ENCODE measurements around the gene SPATA20.

Gene SPATA20

GRCh38 chr17:50560185-50560824 is 13.3 kb downstream of the SPATA20 start, which contains the start of gene CACNA1G:
Gene CACNA1G (plus strand): TSS chr17:50560715. CDS start chr17:50561460, 745 bp downstream.
- DNase-seq = peak; percentile 83

- no peak for DNase-seq
Measured at GRCh38 chr17:50560931-50561745, 14.2 kb downstream of the SPATA20 start.

GRCh38 chr17:50561746-50562141 is 14.8 kb downstream of the SPATA20 start:
- no peak for DNase-seq

- DNase-seq = no peak
Measured at GRCh38 chr17:50562242-50563091, 15.5 kb downstream of the SPATA20 start.

- DNase-seq = no peak
Measured at GRCh38 chr17:50563092-50563511, 16.1 kb downstream of the SPATA20 start.

GRCh38 chr17:50564916-50565315 is 17.9 kb downstream of the SPATA20 start:
- DNase-seq = no peak

GRCh38 chr17:50565402-50566350 is 18.7 kb downstream of the SPATA20 start:
- DNase-seq = no peak

- no peak for DNase-seq
Measured at GRCh38 chr17:50566886-50567285, 19.9 kb downstream of the SPATA20 start.

- no peak for DNase-seq
Measured at GRCh38 chr17:50568659-50569058, 21.7 kb downstream of the SPATA20 start.

GRCh38 chr17:50569592-50569991 is 22.6 kb downstream of the SPATA20 start:
- no peak for DNase-seq

- no peak for DNase-seq
Measured at GRCh38 chr17:50570032-50570431, 23.1 kb downstream of the SPATA20 start.

- no peak for DNase-seq
Measured at GRCh38 chr17:50570528-50570927, 23.6 kb downstream of the SPATA20 start.

- DNase-seq = no peak
Measured at GRCh38 chr17:50571681-50572080, 24.7 kb downstream of the SPATA20 start.

- DNase-seq = no peak
Measured at GRCh38 chr17:50572541-50572940, 25.6 kb downstream of the SPATA20 start.

- no peak for DNase-seq
Measured at GRCh38 chr17:50573866-50574611, 27.1 kb downstream of the SPATA20 start.

GRCh38 chr17:50575581-50576210 is 28.7 kb downstream of the SPATA20 start:
- DNase-seq = no peak

- DNase-seq = no peak
Measured at GRCh38 chr17:50576864-50577263, 29.9 kb downstream of the SPATA20 start.

GRCh38 chr17:50577451-50577954 is 30.5 kb downstream of the SPATA20 start:
- DNase-seq = no peak

- DNase-seq = no peak
Measured at GRCh38 chr17:50578173-50578572, 31.2 kb downstream of the SPATA20 start.

- no peak for DNase-seq
Measured at GRCh38 chr17:50579399-50579798, 32.4 kb downstream of the SPATA20 start.

- no peak for DNase-seq
Measured at GRCh38 chr17:50580646-50581045, 33.7 kb downstream of the SPATA20 start.

Measured in GDM1 (cell line).